MCF 10A (cell line): ENCODE measurements around the gene SLC4A3. TPM values are rescaled to one million over a fixed set of nuclear protein-coding genes. Genes with fewer than 3 reads are reported as not detected.

Experiments used
- BruUV-seq: library from RNA; stranded (reverse); fragments of 400-500 nt; replicated peaks from 2 replicates; lab custom pipeline; 2021; lab: Mats Ljungman, UMichigan
- CTCF ChIA-PET: fragments of 300-600 bp; sonication (Branson Sonifier 250); formaldehyde crosslinking; extraction: SDS; loops from one replicate; lab custom pipeline; 2021; ENCODE audit warnings: antibody characterized with exemption, inconsistent platforms; lab: Yijun Ruan, JAX
- POLR2A ChIA-PET: fragments of 300-600, 350-650 bp; sonication (Branson Sonifier 250); formaldehyde crosslinking; extraction: SDS; loops from one replicate; lab custom pipeline; 2020; ENCODE audit warnings: antibody characterized with exemption, inconsistent platforms; lab: Yijun Ruan, JAX
- DNase-seq: peaks from one replicate; pipeline ENCODE4 v3.0.0-alpha.2; 2018; ENCODE audit not compliant: unreplicated experiment
- H3K27ac Mint-ChIP-seq: one replicate; pipeline ENCODE4 v1.8.0; 2022; ENCODE audit warnings: mild to moderate bottlenecking, low read depth, mixed read lengths; ENCODE audit not compliant: unreplicated experiment
- H3K27me3 Mint-ChIP-seq: one replicate; pipeline ENCODE4 v1.8.0; 2022; ENCODE audit warnings: mixed read lengths; ENCODE audit not compliant: insufficient read depth, unreplicated experiment
- H3K36me3 Mint-ChIP-seq: one replicate; pipeline ENCODE4 v1.8.0; 2022; ENCODE audit warnings: mild to moderate bottlenecking, moderate library complexity, mixed read lengths; ENCODE audit not compliant: insufficient read depth, unreplicated experiment
- H3K4me1 Mint-ChIP-seq: one replicate; pipeline ENCODE4 v1.8.0; 2022; ENCODE audit warnings: mixed read lengths; ENCODE audit not compliant: insufficient read depth, unreplicated experiment
- H3K4me3 Mint-ChIP-seq: one replicate; pipeline ENCODE4 v1.8.0; 2022; ENCODE audit warnings: mild to moderate bottlenecking, moderate library complexity, mixed read lengths; ENCODE audit not compliant: unreplicated experiment
- H3K9me3 Mint-ChIP-seq: one replicate; pipeline ENCODE4 v1.8.0; 2022; ENCODE audit warnings: mixed read lengths; ENCODE audit not compliant: unreplicated experiment
- CTCF ChIP-seq: fragments of 200-600 bp; IDR thresholded peaks from one replicate; pipeline ENCODE4 v1.8.0; 2022; ENCODE audit warnings: antibody characterized with exemption, mild to moderate bottlenecking; ENCODE audit not compliant: unreplicated experiment
- intact Hi-C: fragments of 100-400 bp; cut with micrococcal nuclease; formaldehyde crosslinking; loops from 2 replicates; pipeline ENCODE4 v1.14.1; 2022
- total RNA-seq: library from RNA; stranded (reverse); gene quantifications from 2 replicates; pipeline ENCODE4 v1.2.3, GENCODE V29; 2022

The SLC4A3 gene
- total RNA-seq, 1 experiment from 2014 or later: 4.7 TPM

- no TSS peak for BruUV-seq
- intact Hi-C loops: no loop called here
- DNase-seq: no peak
- ChIA-PET CTCF (interaction anchor here (0.6 to 2.9 kb wide), 4 partner anchors 8 to 116 kb away, joined by 3 to 17 read pairs (median 4); no protein-coding TSS in a partner anchor), POLR2A (interaction anchor here (1.3 kb wide), 1 partner anchor 104 kb away, joined by 3 read pairs; no protein-coding TSS in a partner anchor)
- Mint-ChIP-seq H3K4me3 (no peak overlapping the region), H3K9me3 (no peaks in the 10 kb centered on the region), H3K36me3 (peaks cover 5% of the 10 kb centered on the region), H3K27ac (no peak overlapping the region), H3K27me3 (no peaks in the 10 kb centered on the region), H3K4me1 (no peaks in the 10 kb centered on the region)
- no peak for TF ChIP-seq CTCF
Measured at GRCh38 chr2:219633276-219634065, 6.0 kb downstream of the SLC4A3 start.

- no peak overlapping the region for H3K4me3 Mint-ChIP-seq
- POLR2A ChIA-PET: interaction anchor here (1.1 kb wide), 1 partner anchor 11 kb away, joined by 3 read pairs; no protein-coding TSS in a partner anchor
- CTCF ChIA-PET: interaction anchor here (0.6 to 12.6 kb wide), 3 partner anchors 8 to 56 kb away, joined by 3 to 220 read pairs (median 5); no protein-coding TSS in a partner anchor
Measured at GRCh38 chr2:219634171-219634940, 6.9 kb downstream of the SLC4A3 start.

GRCh38 chr2:219634951-219635751, 7.7 kb downstream of the SLC4A3 start:
- Mint-ChIP-seq H3K9me3 (no peaks in the 10 kb centered on the region), H3K4me1 (no peaks in the 10 kb centered on the region), H3K4me3 (no peak overlapping the region), H3K36me3 (peaks cover 5% of the 10 kb centered on the region), H3K27ac (no peak overlapping the region), H3K27me3 (no peaks in the 10 kb centered on the region)
- ChIA-PET CTCF (interaction anchor here (0.6 to 12.6 kb wide), 3 partner anchors 8 to 57 kb away, joined by 3 to 220 read pairs (median 5); no protein-coding TSS in a partner anchor), POLR2A (interaction anchor here (1.1 kb wide), 1 partner anchor 10 kb away, joined by 3 read pairs; no protein-coding TSS in a partner anchor)
- DNase-seq: no peak
- intact Hi-C loops: no loop called here
- BruUV-seq: no TSS peak
- no peak for TF ChIP-seq CTCF

More at GRCh38 chr2:219634171-219634940, 6.9 kb downstream of the SLC4A3 start:
- Mint-ChIP-seq H3K36me3 (peaks cover 5% of the 10 kb centered on the region), H3K4me1 (no peaks in the 10 kb centered on the region), H3K9me3 (no peaks in the 10 kb centered on the region), H3K27ac (no peak overlapping the region), H3K27me3 (no peaks in the 10 kb centered on the region)
- DNase-seq: no peak
- BruUV-seq: no TSS peak
- intact Hi-C loops: no loop called here
- TF ChIP-seq CTCF: no peak
